Liver (tissue), 3 donors: ENCODE data around the gene CCDC187.

ENCODE experiments used
- EGR1 ChIP-seq, 2 donors: IDR thresholded peaks; 2 replicates each; pipeline ENCODE4 v1.6.1; 2016 to 2018; ENCODE audit warnings: antibody characterized with exemption in 2 of 2, low read depth in 2 of 2
- FOXA1 ChIP-seq: IDR thresholded peaks from 2 replicates; pipeline ENCODE4 v1.6.1; 2016; ENCODE audit warnings: antibody characterized with exemption
- HNF4G ChIP-seq: IDR thresholded peaks from 2 replicates; pipeline ENCODE4 v1.6.1; 2016; ENCODE audit warnings: antibody characterized with exemption
- NR2F2 ChIP-seq: IDR thresholded peaks from 2 replicates; pipeline ENCODE4 v1.6.1; 2016; ENCODE audit warnings: antibody characterized with exemption
- RAD21 ChIP-seq, 2 donors: IDR thresholded peaks; 2 replicates each; pipeline ENCODE4 v1.6.1; 2016; ENCODE audit warnings: antibody characterized with exemption in 2 of 2, mild to moderate bottlenecking in 2 of 2
- SP1 ChIP-seq: IDR thresholded peaks from 2 replicates; pipeline ENCODE4 v1.6.1; 2018; ENCODE audit warnings: antibody characterized with exemption, mild to moderate bottlenecking
- TAF1 ChIP-seq: conservative IDR thresholded peaks from 2 replicates; pipeline ENCODE4 v1.6.1; 2016; ENCODE audit warnings: antibody characterized with exemption, mild to moderate bottlenecking
- YY1 ChIP-seq: IDR thresholded peaks from 2 replicates; pipeline ENCODE4 v1.6.1; 2016; ENCODE audit warnings: antibody characterized with exemption, mild to moderate bottlenecking
- TF ChIP-seq, protein P1 (sequence below): fragments of 150-350 bp; IDR thresholded peaks from 2 replicates; pipeline ENCODE4 v1.5.1; 2017; ENCODE audit warnings: improper control_type of control experiment, low read depth, low read length; ENCODE audit not compliant: missing input control
- TF ChIP-seq, protein P2 (sequence below): IDR thresholded peaks from 2 replicates; pipeline ENCODE4 v1.6.1; 2016; ENCODE audit warnings: antibody characterized with exemption, mild to moderate bottlenecking
- TF ChIP-seq, protein P3 (sequence below): IDR thresholded peaks from 2 replicates; pipeline ENCODE4 v1.6.1; 2016; ENCODE audit warnings: antibody characterized with exemption
- TF ChIP-seq, protein P4 (sequence below): IDR thresholded peaks from 2 replicates; pipeline ENCODE4 v1.6.1; 2016; ENCODE audit warnings: antibody characterized with exemption
- TF ChIP-seq, protein P5 (sequence below): IDR thresholded peaks from 2 replicates; pipeline ENCODE4 v1.6.1; 2016; ENCODE audit warnings: antibody characterized with exemption
- donor health status: healthy.
- donor health status: healthy.

DNA sequence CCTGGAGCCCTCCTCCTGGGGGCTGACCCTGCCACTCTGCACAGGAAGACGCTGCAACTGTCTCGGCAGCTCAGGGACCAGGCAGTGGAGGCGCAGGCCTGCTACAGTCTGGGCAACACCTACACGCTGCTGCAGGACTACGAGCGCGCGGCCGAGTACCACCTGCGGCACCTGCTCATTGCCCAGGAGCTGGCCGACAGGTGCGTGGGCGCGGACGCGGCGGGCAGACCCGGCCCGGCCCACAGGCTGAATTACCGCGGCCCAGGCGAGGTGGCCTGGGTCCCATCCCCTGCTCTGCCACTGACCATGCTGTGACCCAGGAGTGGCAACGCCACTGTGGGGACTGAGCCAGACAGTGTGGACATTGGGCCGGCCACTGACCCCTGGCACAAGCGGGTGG, 34.6 kb upstream of the CCDC187 start:
- TF ChIP-seq TAF1 (no peak), EGR1 (IDR thresholded peaks at IDR 0.05; ENCODE audit: low read depth in 2 of 2) (no peak), SP1 (no peak), NR2F2 (no peak), RAD21 (IDR thresholded peaks at IDR 0.05) (no peak), FOXA1 (no peak), HNF4G (no peak), YY1 (no peak)
- TF ChIP-seq, protein P1, sequence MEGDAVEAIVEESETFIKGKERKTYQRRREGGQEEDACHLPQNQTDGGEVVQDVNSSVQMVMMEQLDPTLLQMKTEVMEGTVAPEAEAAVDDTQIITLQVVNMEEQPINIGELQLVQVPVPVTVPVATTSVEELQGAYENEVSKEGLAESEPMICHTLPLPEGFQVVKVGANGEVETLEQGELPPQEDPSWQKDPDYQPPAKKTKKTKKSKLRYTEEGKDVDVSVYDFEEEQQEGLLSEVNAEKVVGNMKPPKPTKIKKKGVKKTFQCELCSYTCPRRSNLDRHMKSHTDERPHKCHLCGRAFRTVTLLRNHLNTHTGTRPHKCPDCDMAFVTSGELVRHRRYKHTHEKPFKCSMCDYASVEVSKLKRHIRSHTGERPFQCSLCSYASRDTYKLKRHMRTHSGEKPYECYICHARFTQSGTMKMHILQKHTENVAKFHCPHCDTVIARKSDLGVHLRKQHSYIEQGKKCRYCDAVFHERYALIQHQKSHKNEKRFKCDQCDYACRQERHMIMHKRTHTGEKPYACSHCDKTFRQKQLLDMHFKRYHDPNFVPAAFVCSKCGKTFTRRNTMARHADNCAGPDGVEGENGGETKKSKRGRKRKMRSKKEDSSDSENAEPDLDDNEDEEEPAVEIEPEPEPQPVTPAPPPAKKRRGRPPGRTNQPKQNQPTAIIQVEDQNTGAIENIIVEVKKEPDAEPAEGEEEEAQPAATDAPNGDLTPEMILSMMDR: no peak
- TF ChIP-seq, protein P2, sequence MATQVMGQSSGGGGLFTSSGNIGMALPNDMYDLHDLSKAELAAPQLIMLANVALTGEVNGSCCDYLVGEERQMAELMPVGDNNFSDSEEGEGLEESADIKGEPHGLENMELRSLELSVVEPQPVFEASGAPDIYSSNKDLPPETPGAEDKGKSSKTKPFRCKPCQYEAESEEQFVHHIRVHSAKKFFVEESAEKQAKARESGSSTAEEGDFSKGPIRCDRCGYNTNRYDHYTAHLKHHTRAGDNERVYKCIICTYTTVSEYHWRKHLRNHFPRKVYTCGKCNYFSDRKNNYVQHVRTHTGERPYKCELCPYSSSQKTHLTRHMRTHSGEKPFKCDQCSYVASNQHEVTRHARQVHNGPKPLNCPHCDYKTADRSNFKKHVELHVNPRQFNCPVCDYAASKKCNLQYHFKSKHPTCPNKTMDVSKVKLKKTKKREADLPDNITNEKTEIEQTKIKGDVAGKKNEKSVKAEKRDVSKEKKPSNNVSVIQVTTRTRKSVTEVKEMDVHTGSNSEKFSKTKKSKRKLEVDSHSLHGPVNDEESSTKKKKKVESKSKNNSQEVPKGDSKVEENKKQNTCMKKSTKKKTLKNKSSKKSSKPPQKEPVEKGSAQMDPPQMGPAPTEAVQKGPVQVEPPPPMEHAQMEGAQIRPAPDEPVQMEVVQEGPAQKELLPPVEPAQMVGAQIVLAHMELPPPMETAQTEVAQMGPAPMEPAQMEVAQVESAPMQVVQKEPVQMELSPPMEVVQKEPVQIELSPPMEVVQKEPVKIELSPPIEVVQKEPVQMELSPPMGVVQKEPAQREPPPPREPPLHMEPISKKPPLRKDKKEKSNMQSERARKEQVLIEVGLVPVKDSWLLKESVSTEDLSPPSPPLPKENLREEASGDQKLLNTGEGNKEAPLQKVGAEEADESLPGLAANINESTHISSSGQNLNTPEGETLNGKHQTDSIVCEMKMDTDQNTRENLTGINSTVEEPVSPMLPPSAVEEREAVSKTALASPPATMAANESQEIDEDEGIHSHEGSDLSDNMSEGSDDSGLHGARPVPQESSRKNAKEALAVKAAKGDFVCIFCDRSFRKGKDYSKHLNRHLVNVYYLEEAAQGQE: no peak
- TF ChIP-seq, protein P3, sequence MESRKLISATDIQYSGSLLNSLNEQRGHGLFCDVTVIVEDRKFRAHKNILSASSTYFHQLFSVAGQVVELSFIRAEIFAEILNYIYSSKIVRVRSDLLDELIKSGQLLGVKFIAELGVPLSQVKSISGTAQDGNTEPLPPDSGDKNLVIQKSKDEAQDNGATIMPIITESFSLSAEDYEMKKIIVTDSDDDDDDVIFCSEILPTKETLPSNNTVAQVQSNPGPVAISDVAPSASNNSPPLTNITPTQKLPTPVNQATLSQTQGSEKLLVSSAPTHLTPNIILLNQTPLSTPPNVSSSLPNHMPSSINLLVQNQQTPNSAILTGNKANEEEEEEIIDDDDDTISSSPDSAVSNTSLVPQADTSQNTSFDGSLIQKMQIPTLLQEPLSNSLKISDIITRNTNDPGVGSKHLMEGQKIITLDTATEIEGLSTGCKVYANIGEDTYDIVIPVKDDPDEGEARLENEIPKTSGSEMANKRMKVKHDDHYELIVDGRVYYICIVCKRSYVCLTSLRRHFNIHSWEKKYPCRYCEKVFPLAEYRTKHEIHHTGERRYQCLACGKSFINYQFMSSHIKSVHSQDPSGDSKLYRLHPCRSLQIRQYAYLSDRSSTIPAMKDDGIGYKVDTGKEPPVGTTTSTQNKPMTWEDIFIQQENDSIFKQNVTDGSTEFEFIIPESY: no peak
- TF ChIP-seq, protein P4, sequence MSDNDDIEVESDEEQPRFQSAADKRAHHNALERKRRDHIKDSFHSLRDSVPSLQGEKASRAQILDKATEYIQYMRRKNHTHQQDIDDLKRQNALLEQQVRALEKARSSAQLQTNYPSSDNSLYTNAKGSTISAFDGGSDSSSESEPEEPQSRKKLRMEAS: no peak
- TF ChIP-seq, protein P5, sequence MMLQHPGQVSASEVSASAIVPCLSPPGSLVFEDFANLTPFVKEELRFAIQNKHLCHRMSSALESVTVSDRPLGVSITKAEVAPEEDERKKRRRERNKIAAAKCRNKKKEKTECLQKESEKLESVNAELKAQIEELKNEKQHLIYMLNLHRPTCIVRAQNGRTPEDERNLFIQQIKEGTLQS: no peak
